NAMALWA (cell line): ENCODE results near the gene RIBC2.
"Not testable (repeated sequence)": the region's sequence is repeated elsewhere in the genome, so short reads cannot be mapped to it uniquely, and the experiment has no call there.

ENCODE experiments used
- DNase-seq: peaks from one replicate; pipeline ENCODE4 v3.0.0-alpha.2; 2015; ENCODE audit warnings: low spot score

RIBC2 gene, protein sequence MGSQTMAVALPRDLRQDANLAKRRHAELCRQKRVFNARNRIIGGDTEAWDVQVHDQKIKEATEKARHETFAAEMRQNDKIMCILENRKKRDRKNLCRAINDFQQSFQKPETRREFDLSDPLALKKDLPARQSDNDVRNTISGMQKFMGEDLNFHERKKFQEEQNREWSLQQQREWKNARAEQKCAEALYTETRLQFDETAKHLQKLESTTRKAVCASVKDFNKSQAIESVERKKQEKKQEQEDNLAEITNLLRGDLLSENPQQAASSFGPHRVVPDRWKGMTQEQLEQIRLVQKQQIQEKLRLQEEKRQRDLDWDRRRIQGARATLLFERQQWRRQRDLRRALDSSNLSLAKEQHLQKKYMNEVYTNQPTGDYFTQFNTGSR

DNA sequence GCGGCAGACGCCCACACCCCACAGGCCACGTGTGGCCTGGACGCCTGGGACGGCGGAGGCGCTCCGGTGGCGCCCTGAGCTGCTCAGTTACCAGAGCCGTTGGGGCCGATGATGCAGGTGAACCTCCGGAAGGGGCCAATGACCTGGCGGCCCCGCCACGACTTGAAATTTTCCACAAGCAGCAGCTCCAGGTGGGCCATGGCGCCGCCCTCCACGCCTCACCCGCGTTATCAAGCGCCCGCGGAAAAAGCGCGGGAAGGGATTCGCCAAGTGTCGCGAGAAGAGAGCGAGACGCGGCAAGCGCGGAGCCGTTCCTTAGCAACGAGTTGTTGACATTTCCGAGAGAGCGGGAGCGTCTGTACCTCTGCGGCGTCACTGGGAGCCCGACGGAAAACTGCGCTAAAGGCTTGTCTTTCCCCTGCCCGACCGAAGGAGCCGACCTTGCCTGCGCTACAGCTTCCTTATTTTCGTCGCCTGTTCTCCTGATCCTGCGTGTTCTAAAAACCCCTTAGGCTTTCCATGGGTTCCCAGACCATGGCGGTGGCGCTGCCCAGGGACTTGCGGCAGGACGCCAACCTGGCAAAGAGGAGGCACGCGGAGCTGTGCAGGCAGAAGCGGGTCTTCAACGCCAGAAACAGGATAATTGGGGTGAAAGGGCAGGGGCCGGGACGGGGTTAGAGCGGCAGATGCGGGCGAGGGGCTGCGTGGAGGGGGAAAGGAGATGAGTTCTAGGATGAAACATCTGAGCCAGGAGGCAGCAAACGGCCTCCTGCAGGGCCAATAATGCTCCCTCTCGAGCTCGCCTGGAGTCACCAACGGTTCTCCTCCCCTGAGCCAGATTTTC lies at the start of gene RIBC2, which contains the start of gene SMC1B:
RIBC2 (plus strand) TSS at position 326 of the 844 bp plus-strand sequence; CDS start at position 520, 194 bp downstream.
SMC1B (minus strand) TSS at position 232 of the 844 bp plus-strand sequence; CDS start at position 200, 32 bp downstream.
- DNase-seq, result no peak

DNA sequence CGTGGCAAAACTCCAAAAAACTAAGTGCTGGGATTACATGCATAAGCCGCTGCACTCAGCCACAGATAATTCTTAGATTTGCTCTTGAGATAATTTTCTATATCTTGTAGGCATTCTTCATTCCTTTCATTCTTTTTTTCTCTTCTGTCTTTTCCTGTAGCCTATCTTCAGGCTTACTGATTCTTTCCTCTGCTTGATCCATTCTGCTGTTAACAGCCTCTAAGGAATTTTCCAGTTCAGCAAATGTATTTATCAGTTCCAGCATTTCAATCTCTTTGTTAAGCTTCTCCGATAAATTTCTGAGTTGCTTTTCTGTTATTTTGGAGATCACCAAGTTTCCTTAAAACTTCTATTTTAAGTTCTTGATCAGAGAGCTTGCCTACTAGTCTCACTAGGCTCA lies 46.8 kb upstream of the RIBC2 start:
- DNase-seq, result no peak

DNA sequence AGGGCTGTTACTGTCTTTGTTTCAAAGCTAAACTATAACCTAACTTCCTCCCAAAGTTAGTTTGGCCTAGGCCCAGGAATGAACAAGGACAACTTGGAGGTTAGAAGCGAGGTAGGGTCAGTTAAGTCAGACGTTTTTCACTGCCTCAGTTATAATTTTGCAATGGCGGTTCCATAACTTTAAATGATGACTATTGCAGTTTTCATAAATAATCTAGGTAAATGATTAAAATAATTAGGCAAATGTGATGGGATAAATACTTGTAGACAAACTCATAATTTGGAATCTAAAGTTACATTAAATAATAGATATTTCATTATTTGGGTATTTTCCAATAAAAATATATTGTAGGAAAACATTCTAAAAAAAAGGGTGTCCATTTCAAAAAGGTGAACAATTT lies 39.9 kb upstream of the RIBC2 start:
- not testable (repeated sequence) for DNase-seq

DNA sequence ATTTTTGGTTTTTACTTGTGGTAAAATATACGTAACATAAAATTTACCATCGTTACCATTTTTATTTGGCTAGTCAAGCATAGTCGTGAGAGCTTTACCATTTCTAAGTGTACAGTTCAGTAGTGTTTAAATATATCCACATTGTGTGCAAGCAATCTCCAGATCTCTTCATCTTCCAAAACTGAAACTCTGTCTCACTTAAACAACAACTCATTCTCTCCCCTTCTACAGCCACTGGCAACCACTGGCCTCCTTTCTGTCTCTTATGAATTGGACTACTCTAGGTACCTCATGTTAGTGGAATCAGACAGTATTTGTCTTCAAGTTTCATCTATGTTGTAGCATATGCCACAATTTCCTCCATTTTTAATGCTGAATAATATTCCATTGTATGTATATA lies 37.5 kb upstream of the RIBC2 start:
- DNase-seq, result peak; percentile 10

DNA sequence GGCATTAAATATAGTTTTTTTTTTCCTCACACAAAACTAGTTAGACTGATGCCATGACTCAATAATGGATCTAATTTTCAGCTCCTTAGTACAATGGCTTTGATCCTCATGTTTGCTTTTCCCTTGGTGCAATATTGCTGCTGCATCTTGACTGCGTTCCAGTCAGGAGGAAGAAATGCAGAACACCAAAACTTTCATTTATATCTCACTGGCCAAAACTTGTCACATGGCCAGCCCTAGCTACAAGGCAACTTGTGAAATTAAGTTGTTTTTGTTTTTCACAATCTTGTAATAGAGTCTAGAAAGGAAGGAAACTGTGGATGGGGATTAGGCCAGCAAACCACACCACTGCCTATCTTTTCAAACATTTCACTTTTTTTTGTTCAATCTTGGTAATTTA lies 36.8 kb upstream of the RIBC2 start:
- DNase-seq, result no peak

DNA sequence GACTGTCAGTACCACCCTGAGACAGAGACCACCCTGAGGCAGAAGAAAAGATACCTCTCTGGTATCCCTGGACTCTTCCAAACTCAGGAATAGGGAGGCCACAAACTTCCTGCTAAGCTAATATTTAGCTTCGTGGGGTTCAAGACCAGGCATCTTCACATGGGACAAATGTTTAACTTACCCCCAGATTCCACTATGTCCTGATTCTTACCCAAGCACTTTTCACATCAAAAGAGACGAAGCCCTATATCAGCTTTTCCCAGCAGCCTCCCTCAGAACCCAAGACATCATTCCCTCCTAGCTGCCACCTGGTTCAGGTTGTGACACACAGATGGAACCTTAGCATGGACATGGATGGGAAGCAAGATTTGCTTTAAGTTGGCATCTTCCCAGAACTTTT lies 32.1 kb upstream of the RIBC2 start:
- no peak for DNase-seq

DNA sequence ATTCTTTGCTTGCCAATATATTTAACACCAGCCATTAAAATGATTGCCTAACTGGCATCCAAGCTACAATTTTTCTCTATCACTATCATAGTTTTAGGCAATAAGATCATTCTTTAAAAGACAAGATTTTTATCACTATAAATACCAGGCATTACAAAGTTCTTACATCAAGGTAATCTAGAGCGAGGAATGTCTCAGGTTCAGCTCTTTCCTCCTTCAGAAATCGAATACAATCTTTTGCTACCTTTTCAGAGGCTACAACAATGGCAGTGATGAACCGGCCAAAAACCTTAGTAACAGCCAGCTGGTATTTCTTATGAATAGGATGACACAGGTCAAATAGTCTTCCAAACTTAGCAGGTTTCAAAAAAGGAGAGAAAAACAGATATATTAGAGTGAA lies 23.9 kb upstream of the RIBC2 start:
- no peak for DNase-seq

DNA sequence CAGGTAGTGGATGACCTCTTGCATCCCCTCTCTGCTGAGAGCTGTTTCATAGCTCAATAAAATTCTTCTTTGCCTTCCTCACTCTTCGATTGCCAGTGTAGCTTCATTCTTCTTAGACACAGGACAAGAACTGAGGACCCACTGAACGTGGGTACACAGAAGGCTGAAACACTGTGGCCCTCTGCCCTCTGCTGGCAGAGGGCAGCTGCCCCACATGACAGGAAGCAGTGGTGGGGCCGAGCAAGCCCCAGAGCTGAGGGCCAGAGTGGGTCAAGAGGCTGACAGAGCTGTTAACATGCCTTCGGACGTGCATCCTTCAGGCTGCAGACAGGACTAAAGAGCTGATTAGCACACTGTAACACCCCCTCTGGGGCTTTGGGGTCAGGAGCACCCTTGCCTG lies 15.7 kb upstream of the RIBC2 start:
- no peak for DNase-seq

- no peak for DNase-seq
Measured at GRCh38 chr22:45398214-45398613, 15.3 kb upstream of the RIBC2 start.

- no peak for DNase-seq
Measured at GRCh38 chr22:45399712-45400445, 13.6 kb upstream of the RIBC2 start.

DNA sequence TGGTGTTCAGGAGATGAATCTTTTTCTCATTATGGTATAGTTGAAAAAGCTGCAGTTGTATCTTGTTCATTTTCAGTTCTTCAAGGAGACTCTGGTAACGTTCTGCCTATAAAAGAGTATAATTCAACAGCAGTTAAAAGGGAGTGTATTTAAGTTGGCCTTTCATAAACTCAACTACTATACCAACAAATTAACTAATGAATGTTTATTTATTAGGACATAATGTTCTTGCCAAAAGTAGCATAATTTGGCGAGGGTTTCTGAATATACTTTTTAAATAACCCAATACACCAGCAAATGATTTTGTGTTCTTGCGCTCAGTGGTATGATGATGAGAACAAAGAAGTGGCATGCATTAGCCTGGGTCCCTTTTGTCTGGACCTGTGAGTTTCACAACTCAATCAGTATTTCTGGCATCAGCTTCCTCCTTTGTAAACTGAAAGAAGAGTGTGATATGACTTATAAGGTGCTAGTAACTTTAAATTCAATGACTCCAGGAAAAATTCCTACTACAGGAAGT lies 11.0 kb upstream of the RIBC2 start:
- no peak for DNase-seq

DNA sequence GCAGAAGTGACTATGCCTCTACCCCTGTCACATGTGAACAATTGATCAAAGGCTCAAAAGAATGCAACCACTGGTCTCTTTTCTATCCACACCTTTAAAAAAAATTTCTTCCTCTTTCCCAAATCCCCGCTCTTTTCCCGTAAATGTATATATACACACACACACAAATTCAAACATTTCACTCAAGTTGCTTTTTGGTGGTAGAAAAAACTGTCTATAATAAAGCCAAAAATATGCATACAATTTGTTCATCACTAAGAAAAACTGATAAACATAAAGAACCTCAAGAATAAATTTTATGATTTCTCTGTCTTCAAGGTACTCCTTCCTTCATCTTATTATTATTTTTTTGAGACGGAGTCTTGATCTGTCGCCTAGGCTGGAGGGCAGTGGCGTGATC lies 5.7 kb upstream of the RIBC2 start:
- DNase-seq, result no peak

GRCh38 chr22:45413013-45413367 lies 503 bp upstream of the RIBC2 start:
- no peak for DNase-seq

GRCh38 chr22:45418056-45418769 lies 4.7 kb downstream of the RIBC2 start:
- no peak for DNase-seq

DNA sequence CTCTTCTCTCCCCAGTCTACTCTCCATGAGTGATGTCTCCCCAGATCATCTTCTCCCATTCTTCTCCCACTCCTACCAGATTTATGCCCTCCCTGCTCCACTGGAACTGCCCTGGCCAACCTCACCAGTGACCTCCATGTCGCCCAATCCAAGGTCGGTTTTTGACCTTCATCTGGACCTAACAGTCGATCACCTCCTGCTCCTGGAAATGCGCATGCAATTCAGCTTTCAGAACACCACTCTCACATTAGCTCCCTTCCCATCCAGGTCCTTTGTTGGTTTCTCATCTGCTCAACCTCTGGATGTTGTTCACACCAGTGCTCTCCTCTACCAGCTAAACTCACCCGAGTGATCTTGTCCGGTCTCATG lies 5.3 kb downstream of the RIBC2 start:
- DNase-seq, result no peak

GRCh38 chr22:45420011-45420410 lies 6.5 kb downstream of the RIBC2 start:
- DNase-seq, result no peak

- no peak for DNase-seq
Measured at GRCh38 chr22:45420539-45420938, 7.0 kb downstream of the RIBC2 start.

DNA sequence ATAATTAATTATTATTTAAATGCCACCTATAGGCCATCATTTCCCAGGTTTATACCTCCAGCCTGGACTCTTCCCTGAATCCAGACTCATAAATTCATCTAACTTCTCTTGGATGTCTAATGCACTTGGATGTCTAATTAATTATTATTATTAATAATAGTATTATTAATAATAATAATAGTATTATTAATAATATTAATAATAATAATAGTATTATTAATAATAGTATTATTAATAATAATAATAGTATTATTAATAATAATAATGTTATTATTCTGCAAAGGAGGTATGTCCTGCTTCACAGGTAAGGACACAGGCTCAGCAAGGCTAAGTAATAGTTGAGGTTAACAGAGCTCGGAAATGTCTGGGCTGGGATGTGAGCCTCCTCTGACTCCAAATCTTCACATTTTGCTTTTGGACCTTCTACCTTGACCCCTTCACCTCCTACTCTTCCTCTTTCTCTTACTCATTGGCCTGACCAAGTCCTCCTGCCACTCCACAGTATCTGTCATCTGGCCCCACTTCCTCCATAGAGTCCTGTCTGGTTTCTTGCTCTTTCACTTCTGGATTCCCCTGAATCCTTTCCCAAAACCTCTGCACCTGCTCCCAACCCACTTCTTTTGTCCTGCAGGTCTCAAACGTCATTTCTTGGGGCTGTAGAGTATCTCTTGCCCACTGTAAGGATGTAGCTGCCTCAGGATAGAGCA lies 8.0 kb downstream of the RIBC2 start:
- DNase-seq, result no peak

DNA sequence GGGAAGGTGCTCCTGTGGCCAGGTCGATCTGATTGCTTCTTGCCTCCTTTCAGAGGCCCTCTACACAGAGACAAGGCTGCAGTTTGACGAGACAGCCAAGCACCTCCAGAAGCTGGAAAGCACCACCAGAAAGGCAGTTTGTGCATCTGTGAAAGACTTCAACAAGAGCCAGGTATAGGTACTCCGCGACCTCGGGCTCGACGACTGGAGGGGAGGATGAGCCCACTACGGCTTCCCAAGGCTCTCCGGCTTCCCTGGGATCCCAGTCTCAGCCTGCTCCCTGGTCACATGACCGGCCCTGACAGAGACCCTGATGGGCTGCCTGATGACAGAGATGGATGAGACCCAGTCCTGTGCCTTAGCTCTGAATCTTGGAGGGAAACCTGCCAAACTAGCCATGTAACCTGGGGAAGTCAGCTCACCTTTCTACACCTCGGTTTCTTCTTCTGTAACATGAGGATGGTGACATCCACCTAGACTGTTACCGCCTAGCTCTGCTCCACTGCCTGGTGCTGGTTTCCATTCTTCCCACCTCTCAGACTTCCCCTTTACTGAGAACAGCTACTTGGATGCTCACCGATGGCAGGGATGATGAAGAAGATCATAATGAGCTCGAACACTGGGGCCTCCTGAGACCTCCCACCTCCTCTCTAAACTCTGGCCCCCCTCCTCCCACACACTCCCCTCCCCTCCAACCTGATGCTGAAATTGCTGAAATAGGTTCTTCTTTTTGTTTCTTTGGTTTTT lies 8.9 kb downstream of the RIBC2 start:
- DNase-seq, result no peak

GRCh38 chr22:45423524-45423923 lies 10.0 kb downstream of the RIBC2 start:
- DNase-seq, result no peak
